ENCODE results near the gene DPYSL5. TPM values are rescaled to one million over a fixed set of nuclear protein-coding genes. Genes with fewer than 3 reads are reported as not detected.

DPYSL5 gene
- total and polyA plus RNA-seq, 2 of the 13 experiments (the other 11 are each of a cell fraction or from before 2014, with no cell fraction given), result 0.15 TPM; not detected in 1

DNA sequence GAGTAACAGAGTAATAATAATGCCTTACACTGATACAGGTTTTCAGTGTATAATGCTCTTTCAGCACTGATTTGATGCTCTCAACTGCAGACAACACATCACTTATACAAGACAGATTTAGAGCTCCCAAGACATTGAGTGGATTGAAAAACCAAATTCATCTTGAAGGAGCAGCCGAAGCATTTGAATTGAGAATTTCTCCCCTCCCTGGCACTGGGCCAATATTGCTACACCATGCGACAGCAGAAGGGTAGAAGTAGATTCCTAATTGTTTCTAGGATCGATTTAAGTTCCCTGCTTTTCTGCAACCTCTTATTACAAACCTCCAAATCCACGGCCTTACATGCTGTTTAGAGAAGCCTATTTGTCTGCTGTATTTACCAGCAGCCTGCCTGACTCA lies 46.6 kb upstream of the DPYSL5 start:
- Histone ChIP-seq H4K20me1 (ENCODE audit: insufficient read depth, low read length) (no peaks in the 10 kb centered on the region), H2AFZ (ENCODE audit: low read length) (no peak overlapping the region), H3K4me2 (ENCODE audit: low read depth, low read length) (no peak overlapping the region), H3K36me3 (replicated peaks in 1 of 2; ENCODE audit: control insufficient read depth in 1 of 2, insufficient read depth in 2 of 2, low read length in 2 of 2) (peaks cover 6 to 17% of the 10 kb centered on the region in 2 experiments; a peak in 4 of 5 replicates), H3K4me3 (replicated peaks in 1 of 3; ENCODE audit: insufficient read depth in 1 of 3, low read depth in 2 of 3, low read length in 3 of 3) (no peak overlapping the region), H3K4me1 (ENCODE audit: insufficient read depth, low read length) (no peaks in the 10 kb centered on the region), H3K79me2 (ENCODE audit: insufficient read depth, low read length) (no peaks in the 10 kb centered on the region), H3K9me3 (ENCODE audit: low read length) (no peaks in the 10 kb centered on the region), H3K27me3 (ENCODE audit: control insufficient read depth in 1 of 2, insufficient read depth in 2 of 2, low read length in 2 of 2) (no peaks in the 10 kb centered on the region), H3K27ac (ENCODE audit: extremely low read length, insufficient read depth, low read length) (no peak overlapping the region), H3K9ac (ENCODE audit: insufficient read depth, low read depth, low read length) (no peak overlapping the region)
- POLR2A ChIA-PET, result no interaction called here
- no peak for FAIRE-seq
- peak; percentile 39; the same call in 1 of the 2 replicates for TF ChIP-seq LCORL (IDR thresholded peaks at IDR 0.05)
- TF ChIP-seq LCORL (CRISPR knock-in tag; IDR thresholded peaks at IDR 0.05), result no peak
- no peak for TF ChIP-seq SETDB1 (CRISPR knock-in tag; IDR thresholded peaks at IDR 0.05; ENCODE audit: borderline replicate concordance)
- TF ChIP-seq ZNF543 (CRISPR knock-in tag; IDR thresholded peaks at IDR 0.05), result no peak
- no peak for DNase-seq (ENCODE audit: low spot score)
- no peak for ATAC-seq
- in situ Hi-C loops (cut with HindIII; ENCODE audit: extremely low pct_ligation_motif_present, low pct_unique_long_range_greater_than_20kb), result no loop called here
- BruUV-seq (replicated peaks), result no TSS peak
- WGBS (ENCODE audit: low lambda C conversion rate), result 96% methylated on average over 4 of the region's 4 CpGs
- CTCF ChIA-PET (ENCODE audit: low intra/inter-chr PET ratio, low total read pairs), result no interaction called here
- intact Hi-C loops (cut with micrococcal nuclease; ENCODE audit: unreplicated experiment), result no loop called here

DNA sequence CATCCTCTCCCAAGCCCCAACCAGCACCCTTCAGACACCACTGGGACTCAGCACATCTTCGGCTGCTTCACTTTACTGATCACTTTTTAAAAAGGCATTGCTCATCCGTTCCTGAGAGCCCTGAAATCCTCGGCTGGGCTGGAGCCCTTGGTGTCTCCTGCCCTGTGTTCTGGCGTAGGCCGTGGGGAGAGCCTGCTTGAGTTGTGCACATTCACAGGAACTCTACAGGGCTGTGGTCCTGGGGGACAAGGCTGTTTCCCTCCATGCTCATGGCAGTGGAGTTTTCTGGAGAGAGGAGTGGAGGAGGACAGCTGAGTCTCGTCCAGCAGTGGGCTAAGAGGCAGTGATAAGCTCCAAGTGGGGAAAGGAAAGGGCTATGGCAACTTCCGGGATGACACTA lies 46.1 kb upstream of the DPYSL5 start:
- POLR2A ChIA-PET, result no interaction called here
- in situ Hi-C loops (cut with HindIII; ENCODE audit: extremely low pct_ligation_motif_present, low pct_unique_long_range_greater_than_20kb), result no loop called here
- WGBS (ENCODE audit: low lambda C conversion rate), result 95% methylated on average over 7 of the region's 7 CpGs
- TF ChIP-seq ZNF589 (CRISPR knock-in tag; conservative IDR thresholded peaks at IDR 0.05), result no peak
- TF ChIP-seq ZNF652 (CRISPR knock-in tag; IDR thresholded peaks at IDR 0.05; ENCODE audit: borderline replicate concordance, low read depth), result no peak
- no peak for TF ChIP-seq SP1 (IDR thresholded peaks at IDR 0.05)
- no peak for TF ChIP-seq SP1 (CRISPR knock-in tag; IDR thresholded peaks at IDR 0.05)
- TF ChIP-seq, protein P1, sequence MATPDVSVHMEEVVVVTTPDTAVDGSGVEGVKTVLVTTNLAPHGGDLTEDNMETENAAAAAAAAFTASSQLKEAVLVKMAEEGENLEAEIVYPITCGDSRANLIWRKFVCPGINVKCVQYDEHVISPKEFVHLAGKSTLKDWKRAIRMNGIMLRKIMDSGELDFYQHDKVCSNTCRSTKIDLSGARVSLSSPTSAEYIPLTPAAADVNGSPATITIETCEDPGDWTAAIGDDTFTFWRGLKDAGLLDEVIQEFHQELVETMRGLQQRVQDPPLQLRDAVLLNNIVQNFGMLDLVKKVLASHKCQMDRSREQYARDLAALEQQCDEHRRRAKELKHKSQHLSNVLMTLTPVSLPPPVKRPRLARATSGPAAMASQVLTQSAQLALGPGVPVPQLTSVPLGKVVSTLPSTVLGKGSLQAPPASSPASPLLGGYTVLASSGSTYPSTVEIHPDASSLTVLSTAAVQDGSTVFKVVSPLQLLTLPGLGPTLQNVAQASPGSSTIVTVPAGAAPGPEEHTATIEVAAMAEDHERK (CRISPR knock-in tag; IDR thresholded peaks at IDR 0.05; ENCODE audit: low read depth), result no peak
- TF ChIP-seq ZNF451 (CRISPR knock-in tag; IDR thresholded peaks at IDR 0.05), result no peak
- TF ChIP-seq ZNF577 (CRISPR knock-in tag; IDR thresholded peaks at IDR 0.05; ENCODE audit: borderline replicate concordance, low read depth), result no peak
- no peak for TF ChIP-seq NONO (IDR thresholded peaks at IDR 0.05)
- no peak for TF ChIP-seq NONO (CRISPR knock-in tag; conservative IDR thresholded peaks at IDR 0.05)
- TF ChIP-seq ZNF431 (CRISPR knock-in tag; IDR thresholded peaks at IDR 0.05; ENCODE audit: borderline replicate concordance, low read depth), result no peak
- no peak for TF ChIP-seq ZNF562 (CRISPR knock-in tag; IDR thresholded peaks at IDR 0.05; ENCODE audit: borderline replicate concordance)
- TF ChIP-seq ZNF841 (CRISPR knock-in tag; IDR thresholded peaks at IDR 0.05; ENCODE audit: borderline replicate concordance), result no peak

More for the DNA sequence above, 46.1 kb upstream of the DPYSL5 start:
- Histone ChIP-seq H3K27ac (ENCODE audit: extremely low read length, insufficient read depth, low read length) (no peak overlapping the region), H3K4me1 (ENCODE audit: insufficient read depth, low read length) (no peaks in the 10 kb centered on the region), H4K20me1 (ENCODE audit: insufficient read depth, low read length) (no peaks in the 10 kb centered on the region), H3K9me3 (ENCODE audit: low read length) (no peaks in the 10 kb centered on the region), H3K4me3 (replicated peaks in 1 of 3; ENCODE audit: insufficient read depth in 1 of 3, low read depth in 2 of 3, low read length in 3 of 3) (no peak overlapping the region), H3K9ac (ENCODE audit: insufficient read depth, low read depth, low read length) (no peak overlapping the region), H3K36me3 (replicated peaks in 1 of 2; ENCODE audit: control insufficient read depth in 1 of 2, insufficient read depth in 2 of 2, low read length in 2 of 2) (peaks cover 4 to 12% of the 10 kb centered on the region in 2 experiments; a peak in 4 of 5 replicates), H3K79me2 (ENCODE audit: insufficient read depth, low read length) (no peaks in the 10 kb centered on the region), H3K27me3 (ENCODE audit: control insufficient read depth in 1 of 2, insufficient read depth in 2 of 2, low read length in 2 of 2) (no peaks in the 10 kb centered on the region), H3K4me2 (ENCODE audit: low read depth, low read length) (no peak overlapping the region), H2AFZ (ENCODE audit: low read length) (no peak overlapping the region)
- no peak for FAIRE-seq
- no TSS peak for BruUV-seq (replicated peaks)
- ATAC-seq, result no peak; the same call in 1 of the 3 replicates
- no peak for DNase-seq (ENCODE audit: low spot score)
- CTCF ChIA-PET (ENCODE audit: low intra/inter-chr PET ratio, low total read pairs), result no interaction called here
- intact Hi-C loops (cut with micrococcal nuclease; ENCODE audit: unreplicated experiment), result no loop called here

All from HepG2 (cell line).